Fibroblast of skin of right biceps (primary cell): ENCODE measurements around the gene PTPRN2.

Experiments
- DNase-seq: peaks from one replicate; pipeline ENCODE4 v3.0.0-alpha.2; 2013

PTPRN2 gene

DNA sequence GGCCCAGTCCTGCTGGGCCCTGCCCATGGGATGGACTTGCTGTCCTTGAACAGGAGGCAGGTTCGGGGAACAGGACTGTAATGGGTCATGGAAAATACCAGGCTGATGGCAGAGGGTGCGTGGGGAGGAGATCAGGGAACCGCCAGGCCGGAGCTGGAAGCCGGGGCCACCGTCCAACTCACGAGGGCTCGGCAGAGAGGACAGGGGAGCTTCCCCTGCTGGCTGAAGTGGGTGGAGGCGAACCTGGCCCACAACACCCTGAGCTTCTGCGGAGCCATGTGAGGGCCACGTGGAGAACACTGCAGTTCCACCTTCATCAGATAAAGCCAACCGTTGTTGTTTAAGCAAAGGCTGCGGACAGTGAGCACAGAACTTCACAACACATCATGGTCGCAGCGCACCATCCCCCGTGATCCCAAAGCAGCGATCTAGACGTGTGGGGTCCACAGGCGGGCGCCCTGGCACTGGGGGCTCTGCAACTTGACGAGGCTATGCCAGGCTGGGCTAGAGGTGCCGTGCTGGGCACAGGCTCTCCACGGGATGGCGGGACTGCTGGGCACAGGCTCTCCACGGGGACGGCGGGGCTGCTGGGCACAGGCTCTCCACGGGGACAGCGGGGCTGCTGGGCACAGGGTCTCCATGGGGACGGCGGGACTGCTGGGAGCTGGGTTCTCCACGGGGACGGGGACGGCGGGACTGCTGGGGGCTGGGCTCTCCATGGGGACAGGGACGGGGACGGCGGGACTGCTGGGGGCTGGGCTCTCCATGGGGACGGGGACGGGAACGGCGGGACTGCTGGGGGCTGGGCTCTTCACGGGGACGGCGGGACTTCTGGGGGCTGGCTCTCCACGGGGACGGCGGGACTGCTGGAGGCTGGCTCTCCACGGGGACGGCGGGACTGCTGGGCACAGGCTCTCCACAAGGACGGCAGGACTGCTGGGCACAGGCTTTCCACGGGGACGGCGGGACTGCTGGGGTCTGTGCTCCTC is 777.5 kb downstream of the PTPRN2 start:
- DNase-seq, result no peak

- DNase-seq, result no peak
Observed at GRCh38 chr7:157809154-157809862, 778.3 kb downstream of the PTPRN2 start.

- DNase-seq, result no peak
Observed at GRCh38 chr7:157808042-157808441, 779.6 kb downstream of the PTPRN2 start.

DNA sequence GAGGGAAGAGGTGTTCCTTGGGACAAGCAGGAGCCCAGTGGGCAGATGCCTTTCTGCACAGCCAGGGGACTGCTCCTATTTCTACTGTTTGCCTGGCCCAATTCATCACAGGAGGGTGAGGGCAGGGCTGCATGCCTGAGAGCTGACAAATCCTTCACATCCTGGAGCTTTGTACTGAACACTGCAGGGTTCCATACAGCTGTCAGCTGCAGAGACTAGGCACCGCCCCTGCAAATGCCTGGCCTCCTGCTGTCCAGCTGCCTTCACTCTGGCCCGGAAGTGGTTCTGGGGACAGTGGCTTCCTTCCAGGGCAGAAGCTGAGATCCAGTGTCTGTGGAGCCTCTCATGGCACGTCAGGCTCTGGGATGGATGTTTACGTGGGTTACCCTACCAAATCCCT is 780.1 kb downstream of the PTPRN2 start:
- peak; percentile 5 for DNase-seq

- DNase-seq, result no peak
Observed at GRCh38 chr7:157806711-157807110, 780.9 kb downstream of the PTPRN2 start.

GRCh38 chr7:157805713-157806112 is 781.9 kb downstream of the PTPRN2 start:
- DNase-seq, result no peak

DNA sequence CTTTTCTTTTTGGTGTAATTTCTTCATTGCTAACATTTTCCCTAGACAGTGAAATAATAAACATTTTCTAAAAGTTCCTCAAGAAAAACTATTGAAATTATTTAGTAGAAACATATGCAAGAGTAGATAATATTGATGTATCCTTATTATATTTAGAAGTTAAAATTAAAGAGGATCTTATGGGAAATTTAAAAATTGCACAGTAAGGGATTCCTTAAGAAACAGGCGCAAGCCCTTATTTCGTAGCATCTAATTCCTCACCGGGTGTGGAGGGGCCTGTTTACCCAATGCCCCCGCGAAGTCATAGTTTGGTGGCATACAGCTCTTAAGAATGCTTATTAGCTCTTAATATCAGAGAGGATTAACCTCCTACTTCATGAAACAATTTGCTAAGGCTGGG is 783.7 kb downstream of the PTPRN2 start:
- DNase-seq, result no peak

- no peak for DNase-seq
Observed at GRCh38 chr7:157801971-157802675, 785.5 kb downstream of the PTPRN2 start.

DNA sequence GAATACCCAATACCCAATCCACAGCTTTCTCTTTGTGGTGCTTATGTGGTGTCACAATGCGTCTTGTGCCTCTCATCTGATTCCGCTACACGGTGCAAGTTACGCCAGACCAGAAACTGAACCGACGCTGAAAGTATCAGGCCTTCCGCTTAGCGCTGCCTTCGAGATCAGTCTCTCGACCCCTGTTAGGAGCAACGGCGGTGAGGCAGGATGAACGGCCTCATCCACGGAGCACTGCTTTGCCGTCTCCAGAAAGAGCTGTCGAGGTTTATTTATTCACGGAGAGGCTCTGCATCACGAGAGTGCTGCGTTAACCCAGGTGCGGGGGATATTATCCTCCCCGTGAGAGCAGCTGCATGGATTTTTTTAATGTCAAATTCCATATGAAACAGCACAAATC is 786.5 kb downstream of the PTPRN2 start:
- DNase-seq, result no peak

DNA sequence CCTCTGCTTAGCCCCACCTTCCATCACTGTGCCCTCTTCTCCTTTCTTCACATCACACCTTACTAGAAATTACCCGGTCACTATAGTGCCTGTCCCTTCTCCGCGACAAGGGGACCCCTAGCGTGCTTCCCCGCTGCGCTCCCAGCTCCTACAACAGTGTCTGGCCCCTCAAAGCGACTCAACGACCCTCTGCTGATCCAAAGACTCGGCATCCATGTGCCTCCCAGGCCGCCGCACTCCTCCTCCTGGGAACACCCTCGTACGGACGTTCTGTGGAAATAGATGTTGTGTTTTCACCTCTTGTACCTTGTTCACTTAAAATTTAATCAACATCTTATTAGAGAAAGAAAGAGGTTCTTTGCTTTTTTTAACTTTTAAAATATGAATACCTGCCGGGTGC is 787.3 kb downstream of the PTPRN2 start:
- no peak for DNase-seq

DNA sequence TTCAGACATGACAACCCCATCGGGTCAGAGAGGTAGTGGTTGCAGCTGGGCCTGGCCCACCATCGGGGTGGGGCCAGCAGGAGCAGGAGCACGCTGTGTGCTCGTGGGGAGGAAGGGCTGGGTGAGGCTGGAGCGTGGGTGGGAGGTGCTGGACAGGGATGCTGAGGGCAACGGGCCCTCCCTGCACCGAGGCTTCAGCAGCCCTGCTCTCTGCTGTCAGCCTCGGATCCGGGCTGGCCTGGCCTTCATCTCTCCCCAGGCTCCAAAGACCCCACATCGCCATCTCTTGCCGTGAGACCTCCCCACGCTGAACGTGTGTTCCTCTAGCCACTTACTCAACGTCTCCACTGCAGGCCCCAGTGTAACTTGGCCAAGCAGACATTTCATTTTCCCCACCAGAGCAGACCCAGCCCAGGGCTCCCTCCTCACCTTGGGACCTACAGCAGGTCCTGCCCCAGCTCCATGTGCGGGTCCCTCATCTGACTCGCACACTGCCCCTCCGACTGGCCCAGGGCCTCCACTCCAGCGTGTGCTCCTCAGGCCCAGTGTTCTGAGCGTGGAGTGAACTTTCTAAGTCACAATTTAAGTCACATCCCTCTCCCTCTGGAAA is 788.4 kb downstream of the PTPRN2 start:
- no peak for DNase-seq

DNA sequence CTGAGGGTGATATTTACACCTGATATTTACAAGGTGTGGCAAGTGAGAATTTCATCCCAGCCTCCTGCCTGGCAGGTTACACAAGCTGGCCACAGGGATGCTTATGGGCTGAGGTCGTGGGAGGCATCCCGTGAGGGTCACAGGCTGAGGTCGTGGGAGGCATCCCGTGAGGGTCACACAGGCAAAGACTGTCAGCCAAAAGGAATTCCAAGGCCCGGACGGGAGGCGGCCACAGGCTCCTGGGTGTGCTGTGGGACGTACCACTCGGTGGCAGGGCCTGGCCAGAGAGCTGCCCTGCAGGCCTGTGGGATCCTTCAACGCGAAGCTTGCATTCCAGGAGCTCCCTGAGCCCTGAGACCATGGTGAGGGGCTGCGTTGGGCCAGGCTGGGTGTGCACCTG is 790.3 kb downstream of the PTPRN2 start:
- DNase-seq, result no peak

- DNase-seq, result no peak
Observed at GRCh38 chr7:157796846-157797245, 790.8 kb downstream of the PTPRN2 start.

GRCh38 chr7:157795643-157796042 is 792.0 kb downstream of the PTPRN2 start:
- DNase-seq, result no peak

DNA sequence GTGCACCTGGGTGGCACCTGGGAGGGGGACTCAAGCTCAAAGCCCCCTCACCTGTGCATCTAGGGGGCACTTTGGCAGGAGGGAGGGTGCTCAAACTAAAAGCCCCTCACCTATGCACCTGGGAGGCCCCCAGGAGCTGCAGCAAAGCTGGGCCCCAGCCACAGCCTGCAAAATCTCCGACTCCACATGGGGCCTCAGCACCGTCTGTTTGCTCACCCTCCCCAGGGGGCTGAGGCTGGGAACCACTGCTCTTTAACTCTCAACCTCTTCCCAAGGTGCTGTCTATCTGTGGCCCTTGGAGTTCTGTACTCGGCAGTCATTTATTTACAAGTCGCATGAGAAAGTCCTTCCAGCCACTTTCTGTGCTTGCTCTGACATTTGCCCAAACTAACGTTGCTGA is 792.4 kb downstream of the PTPRN2 start:
- DNase-seq, result no peak

- DNase-seq, result no peak
Observed at GRCh38 chr7:157794746-157795065, 792.9 kb downstream of the PTPRN2 start.

DNA sequence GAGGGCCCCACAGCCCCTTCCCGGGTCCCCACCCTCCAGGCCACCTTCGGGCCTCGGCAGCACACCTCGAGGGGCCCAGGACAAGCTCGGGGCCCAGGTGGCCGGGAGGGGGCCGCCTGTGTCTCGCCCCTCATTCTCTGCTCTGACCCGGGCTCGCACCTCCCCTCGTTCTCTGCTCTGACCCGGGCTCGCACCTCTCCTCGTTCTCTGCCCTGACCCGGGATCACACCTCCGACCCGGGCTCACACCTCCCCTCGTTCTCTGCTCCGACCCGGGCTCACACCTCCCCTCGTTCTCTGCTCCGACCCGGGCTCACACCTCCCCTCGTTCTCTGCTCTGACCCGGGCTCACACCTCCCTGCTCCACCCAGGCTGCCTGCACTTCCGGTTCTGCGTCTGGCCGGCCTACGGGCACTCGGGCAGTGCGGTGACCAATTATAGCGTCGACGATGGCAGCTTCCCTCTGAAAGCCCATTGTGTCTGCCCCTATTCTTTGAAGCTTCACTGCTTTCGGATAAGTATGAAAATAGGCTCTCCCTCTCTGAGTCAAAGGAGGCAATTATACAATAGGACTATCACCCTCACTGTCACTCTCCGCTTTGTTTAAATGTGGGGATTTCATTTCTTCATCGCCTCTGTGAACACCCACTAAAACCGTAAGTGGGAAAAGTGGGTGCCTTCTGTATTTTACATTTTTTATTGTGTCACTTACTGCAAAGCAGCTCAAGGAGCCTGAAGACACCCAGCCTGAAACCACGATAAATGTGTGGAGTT is 793.5 kb downstream of the PTPRN2 start:
- DNase-seq, result no peak

GRCh38 chr7:157793087-157793353 is 794.6 kb downstream of the PTPRN2 start:
- DNase-seq, result no peak

- no peak for DNase-seq
Observed at GRCh38 chr7:157792241-157793086, 795.2 kb downstream of the PTPRN2 start.

DNA sequence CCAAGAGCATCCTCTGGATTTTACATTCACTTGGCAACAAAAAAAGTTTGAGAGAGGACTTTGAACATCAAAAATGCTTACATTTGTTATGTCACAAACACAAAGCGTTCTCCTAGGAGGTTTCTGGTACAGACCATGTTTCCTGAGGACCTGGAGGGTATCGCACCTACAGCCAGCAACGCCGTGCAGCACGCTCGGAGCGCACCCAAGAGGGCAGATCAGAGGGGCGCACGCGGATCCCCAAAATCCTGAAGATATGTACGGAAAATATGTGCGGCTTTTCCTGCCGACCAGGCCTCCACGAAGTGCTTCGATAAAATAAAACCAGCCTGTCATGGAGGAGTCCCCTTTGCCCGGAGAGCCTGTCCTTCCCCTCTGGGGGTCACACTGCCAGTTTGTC is 796.0 kb downstream of the PTPRN2 start:
- DNase-seq, result no peak

- DNase-seq, result no peak
Observed at GRCh38 chr7:157791261-157791660, 796.4 kb downstream of the PTPRN2 start.

DNA sequence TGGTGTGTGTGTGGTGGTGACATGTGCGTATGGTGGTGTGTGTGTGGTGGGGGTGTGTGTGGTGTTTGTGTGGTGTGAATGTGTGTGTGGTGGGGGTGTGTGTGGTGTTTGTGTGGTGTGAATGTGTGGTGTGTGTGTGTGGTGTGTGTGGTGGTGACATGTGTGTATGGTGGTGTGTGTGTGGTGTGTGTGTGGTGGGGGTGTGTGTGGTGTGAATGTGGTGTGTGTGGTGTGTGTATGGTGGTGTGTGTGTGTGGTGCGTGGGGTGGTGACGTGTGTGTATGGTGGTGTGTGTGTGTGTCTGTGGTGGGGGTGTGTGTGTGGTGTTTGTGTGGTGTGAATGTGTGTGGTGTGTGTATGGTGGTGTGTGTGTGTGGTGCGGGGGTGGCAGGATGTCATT is 797.7 kb downstream of the PTPRN2 start:
- no peak for DNase-seq
